GM10266 (cell line): ENCODE measurements around the gene EIF3D.
A peak's percentile ranks its signal among the peaks of the same experiment; 100 is the strongest.

Source experiments
- DNase-seq: peaks from one replicate; pipeline ENCODE4 v3.0.0; 2012; ENCODE audit errors: extremely low spot score
- TF ChIP-seq, protein P1 (sequence below): IDR thresholded peaks from 2 replicates; pipeline ENCODE4 v1.5.1; 2012; ENCODE audit warnings: mild to moderate bottlenecking, low read depth; ENCODE audit not compliant: control insufficient read depth, insufficient read depth; ENCODE audit errors: missing control alignments

EIF3D gene, protein sequence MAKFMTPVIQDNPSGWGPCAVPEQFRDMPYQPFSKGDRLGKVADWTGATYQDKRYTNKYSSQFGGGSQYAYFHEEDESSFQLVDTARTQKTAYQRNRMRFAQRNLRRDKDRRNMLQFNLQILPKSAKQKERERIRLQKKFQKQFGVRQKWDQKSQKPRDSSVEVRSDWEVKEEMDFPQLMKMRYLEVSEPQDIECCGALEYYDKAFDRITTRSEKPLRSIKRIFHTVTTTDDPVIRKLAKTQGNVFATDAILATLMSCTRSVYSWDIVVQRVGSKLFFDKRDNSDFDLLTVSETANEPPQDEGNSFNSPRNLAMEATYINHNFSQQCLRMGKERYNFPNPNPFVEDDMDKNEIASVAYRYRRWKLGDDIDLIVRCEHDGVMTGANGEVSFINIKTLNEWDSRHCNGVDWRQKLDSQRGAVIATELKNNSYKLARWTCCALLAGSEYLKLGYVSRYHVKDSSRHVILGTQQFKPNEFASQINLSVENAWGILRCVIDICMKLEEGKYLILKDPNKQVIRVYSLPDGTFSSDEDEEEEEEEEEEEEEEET

DNA sequence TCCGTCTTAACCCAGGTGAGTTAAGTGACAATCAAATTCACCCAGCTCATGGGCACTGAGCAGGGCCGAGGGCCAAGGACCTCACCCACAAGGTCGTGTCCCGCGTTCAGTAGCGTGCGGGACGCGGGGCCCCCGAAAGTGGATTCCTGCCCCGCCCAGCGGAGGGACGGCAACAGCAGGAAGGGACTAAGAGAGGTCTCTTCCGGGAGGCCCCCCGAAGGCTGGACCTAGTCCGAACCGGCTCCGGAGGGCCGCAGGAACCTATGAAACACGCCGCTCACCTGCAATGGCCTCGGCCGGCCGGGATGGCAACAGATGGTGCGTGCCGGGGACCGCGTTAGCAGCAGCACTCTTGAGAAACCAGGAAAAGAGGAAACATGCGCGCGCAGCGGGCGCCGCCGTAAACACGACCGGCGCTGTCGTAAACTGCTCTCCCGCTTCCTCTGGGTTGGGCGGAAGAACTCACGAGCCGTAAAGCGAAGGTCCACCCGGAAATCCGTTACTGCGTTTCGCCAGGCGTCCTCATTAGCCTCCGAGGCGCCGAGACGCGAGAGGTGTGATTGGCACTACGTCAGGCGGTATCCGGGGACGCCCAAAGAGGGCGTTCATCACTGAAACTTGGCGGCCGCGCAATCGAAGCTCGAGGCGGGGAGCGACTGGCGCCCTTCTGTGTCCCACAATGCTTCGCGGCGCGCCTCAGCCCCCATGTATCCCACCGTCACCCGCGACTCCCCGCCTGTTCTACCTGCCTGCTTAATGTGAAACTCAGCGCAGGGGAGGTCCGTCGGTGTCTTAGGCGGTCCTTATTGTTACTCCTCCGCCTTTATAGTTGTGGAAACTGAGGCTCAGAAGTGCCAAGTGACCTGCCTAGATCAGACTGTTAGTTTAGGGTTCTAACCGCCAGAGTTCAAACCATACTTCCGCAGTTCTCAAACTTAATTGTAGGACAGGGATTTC is at the start of gene EIF3D:
TSS of gene EIF3D (minus strand) at position 372 of the 957 bp plus-strand sequence. CDS start 3,045 bp downstream, outside the sequence.
- TF ChIP-seq, protein P1, sequence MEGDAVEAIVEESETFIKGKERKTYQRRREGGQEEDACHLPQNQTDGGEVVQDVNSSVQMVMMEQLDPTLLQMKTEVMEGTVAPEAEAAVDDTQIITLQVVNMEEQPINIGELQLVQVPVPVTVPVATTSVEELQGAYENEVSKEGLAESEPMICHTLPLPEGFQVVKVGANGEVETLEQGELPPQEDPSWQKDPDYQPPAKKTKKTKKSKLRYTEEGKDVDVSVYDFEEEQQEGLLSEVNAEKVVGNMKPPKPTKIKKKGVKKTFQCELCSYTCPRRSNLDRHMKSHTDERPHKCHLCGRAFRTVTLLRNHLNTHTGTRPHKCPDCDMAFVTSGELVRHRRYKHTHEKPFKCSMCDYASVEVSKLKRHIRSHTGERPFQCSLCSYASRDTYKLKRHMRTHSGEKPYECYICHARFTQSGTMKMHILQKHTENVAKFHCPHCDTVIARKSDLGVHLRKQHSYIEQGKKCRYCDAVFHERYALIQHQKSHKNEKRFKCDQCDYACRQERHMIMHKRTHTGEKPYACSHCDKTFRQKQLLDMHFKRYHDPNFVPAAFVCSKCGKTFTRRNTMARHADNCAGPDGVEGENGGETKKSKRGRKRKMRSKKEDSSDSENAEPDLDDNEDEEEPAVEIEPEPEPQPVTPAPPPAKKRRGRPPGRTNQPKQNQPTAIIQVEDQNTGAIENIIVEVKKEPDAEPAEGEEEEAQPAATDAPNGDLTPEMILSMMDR, result no peak
- peak; percentile 89 for DNase-seq

DNA sequence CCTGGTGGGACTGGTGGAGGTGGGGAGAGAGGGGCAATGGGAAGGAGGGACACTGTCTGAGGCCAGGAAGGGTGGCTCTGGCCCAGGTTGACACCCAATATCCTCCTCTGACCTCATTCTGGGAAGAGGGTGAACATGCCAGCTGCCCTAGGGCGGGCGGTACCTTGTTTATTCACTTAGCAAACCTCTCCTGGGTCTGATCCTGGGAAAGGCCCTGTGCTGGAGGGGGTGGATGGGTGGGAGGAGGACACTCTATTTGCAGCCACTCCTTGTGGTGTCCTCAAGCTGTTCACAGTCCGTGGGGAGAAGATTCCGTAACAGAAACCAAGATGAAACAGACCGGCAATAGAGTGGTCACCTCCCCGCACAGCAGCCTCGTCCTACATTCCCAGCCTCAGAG is 49.7 kb upstream of the EIF3D start:
- TF ChIP-seq, protein P1, result no peak

DNA sequence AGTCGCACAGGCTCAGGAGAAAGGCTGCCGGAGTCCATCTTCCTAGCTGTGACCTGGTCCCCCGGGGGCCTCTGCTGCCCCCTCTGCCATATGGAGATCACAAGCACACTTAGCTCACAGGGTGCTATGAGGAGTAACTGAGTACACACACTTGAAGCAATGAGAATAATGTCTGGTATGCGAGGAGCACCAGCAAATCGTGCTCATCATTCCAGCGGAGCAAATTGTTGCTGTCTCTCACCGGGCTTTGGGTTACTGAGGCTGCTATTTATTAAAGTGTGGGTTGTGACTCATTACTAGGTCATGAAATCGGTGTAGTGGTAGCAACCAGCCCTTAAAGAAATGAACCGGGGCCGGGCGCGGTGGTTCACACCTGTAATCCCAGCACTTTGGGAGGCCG is 48.1 kb upstream of the EIF3D start:
- DNase-seq, result no peak
- TF ChIP-seq, protein P1, result no peak

More for the DNA sequence above, 49.7 kb upstream of the EIF3D start:
- DNase-seq, result no peak

DNA sequence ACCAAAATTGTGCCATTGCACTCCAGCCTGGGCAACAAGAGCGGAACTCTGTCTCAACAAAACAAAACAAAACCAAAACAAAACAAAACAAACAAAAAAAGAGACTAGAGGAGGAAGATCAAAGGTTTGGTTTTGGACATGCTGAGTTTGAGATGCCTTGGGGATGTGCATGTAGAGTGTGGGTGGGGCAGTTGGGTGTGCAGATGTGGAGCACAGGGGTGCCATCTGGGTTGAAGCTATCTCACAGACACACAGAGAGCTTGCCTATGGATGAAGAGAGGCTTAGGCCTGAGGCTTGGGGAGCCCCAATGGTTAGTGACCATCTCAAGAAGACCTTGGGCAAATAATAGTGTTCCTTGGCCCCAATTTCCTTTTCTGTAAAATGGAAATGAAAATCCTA is 45.8 kb upstream of the EIF3D start:
- TF ChIP-seq, protein P1, result no peak
- DNase-seq, result no peak

DNA sequence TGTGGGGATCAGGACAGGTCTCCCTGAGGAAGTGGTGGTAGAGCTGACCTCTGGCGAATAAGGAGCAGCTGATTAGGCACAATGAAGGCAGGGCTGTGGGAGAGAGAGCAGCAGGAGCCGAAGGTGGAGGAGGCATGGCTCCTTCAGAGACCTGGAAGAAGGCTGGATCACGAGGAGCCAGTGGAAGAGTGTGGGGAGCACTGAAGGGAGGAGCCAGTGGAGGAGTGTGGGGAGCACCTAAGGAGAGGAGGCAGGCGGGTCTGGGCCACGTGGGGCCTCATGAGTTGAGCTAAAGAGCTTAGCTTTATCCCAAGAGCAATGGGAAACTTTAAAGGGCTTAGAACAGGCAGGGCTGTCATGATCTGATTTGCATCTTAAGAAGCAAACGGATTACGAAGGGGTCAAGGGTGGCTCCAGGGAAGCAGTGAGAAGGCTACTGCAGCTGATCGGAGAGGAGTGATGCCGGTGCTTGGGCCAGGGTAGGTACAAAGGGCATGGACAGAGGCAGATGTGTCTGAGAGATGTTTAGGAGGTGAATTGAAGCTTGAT is 44.9 kb upstream of the EIF3D start:
- TF ChIP-seq, protein P1, result no peak

DNA sequence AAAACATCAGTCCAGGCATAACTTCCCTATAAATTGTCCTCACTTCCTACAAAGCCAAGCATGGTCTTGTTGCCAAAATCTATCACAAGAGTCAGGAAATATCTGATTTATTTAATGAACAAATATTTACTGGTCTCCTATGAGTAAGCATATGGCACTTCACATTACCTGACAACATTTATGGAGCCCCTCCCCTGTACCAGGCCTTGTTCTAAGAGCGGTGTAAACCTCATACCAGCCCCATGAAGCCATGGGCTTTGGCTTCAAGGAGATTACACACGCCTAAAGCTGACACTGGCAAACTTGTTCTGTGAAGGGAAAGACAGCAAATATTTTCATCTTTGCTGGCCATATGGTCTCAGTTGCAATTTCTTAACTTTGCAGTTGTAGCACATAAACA is 43.0 kb upstream of the EIF3D start:
- no peak for DNase-seq
- TF ChIP-seq, protein P1, result no peak

More for the DNA sequence above, 44.9 kb upstream of the EIF3D start:
- DNase-seq, result no peak
